HepG2 (cell line): Measurements from ENCODE around the gene GAS2. TPM values are rescaled to one million over a fixed set of nuclear protein-coding genes. Genes with fewer than 3 reads are reported as not detected.
A peak's percentile ranks its signal among the peaks of the same experiment; 100 is the strongest.

ENCODE experiments used
- CREB1 ChIP-seq, 2 experiments: fragments of 450-650 bp in 1 of 2; IDR thresholded peaks; 2 replicates each; pipeline ENCODE4 v1.6.1; 2016 to 2017; ENCODE audit warnings: control low read depth in 1 of 2, mild to moderate bottlenecking in 1 of 2, missing compliant biosample characterization in 1 of 2, missing genetic modification characterization in 1 of 2
- HDAC1 ChIP-seq: sonication (generic); formaldehyde crosslinking; IDR thresholded peaks from 2 replicates; pipeline ENCODE4 v1.5.1; 2020; ENCODE audit warnings: mild to moderate bottlenecking, missing genetic modification reagents
- HNF1B ChIP-seq: sonication (generic); formaldehyde crosslinking; IDR thresholded peaks from 2 replicates; pipeline ENCODE4 v1.5.1; 2020; ENCODE audit warnings: mild to moderate bottlenecking, moderate library complexity, missing genetic modification reagents
- MED8 ChIP-seq: sonication (generic); formaldehyde crosslinking; IDR thresholded peaks from 2 replicates; pipeline ENCODE4 v1.8.1; 2023; ENCODE audit warnings: mild to moderate bottlenecking, missing genetic modification reagents; ENCODE audit not compliant: insufficient replicate concordance
- PHF8 ChIP-seq: sonication (generic); formaldehyde crosslinking; IDR thresholded peaks from 2 replicates; pipeline ENCODE4 v1.5.0; 2020; ENCODE audit warnings: missing genetic modification reagents
- POGZ ChIP-seq: sonication (generic); formaldehyde crosslinking; IDR thresholded peaks from 2 replicates; pipeline ENCODE4 v1.4.0; 2020; ENCODE audit warnings: mild to moderate bottlenecking, missing genetic modification reagents
- SMAD3 ChIP-seq: sonication (generic); formaldehyde crosslinking; IDR thresholded peaks from 2 replicates; pipeline ENCODE4 v1.4.0; 2020; ENCODE audit warnings: missing genetic modification reagents
- TRIM22 ChIP-seq: fragments of 450-650 bp; IDR thresholded peaks from 2 replicates; pipeline ENCODE4 v1.6.1; 2017
- ZBTB14 ChIP-seq: sonication (generic); formaldehyde crosslinking; IDR thresholded peaks from 2 replicates; pipeline ENCODE4 v1.4.0; 2020; ENCODE audit warnings: missing genetic modification reagents
- ZBTB7A ChIP-seq: sonication (generic); formaldehyde crosslinking; IDR thresholded peaks from 2 replicates; pipeline ENCODE4 v1.8.0; 2022; ENCODE audit warnings: mild to moderate bottlenecking, missing genetic modification reagents
- ZFY ChIP-seq: sonication (generic); formaldehyde crosslinking; IDR thresholded peaks from 2 replicates; pipeline ENCODE4 v1.4.0; 2020; ENCODE audit warnings: missing genetic modification reagents
- ZNF407 ChIP-seq: sonication (generic); formaldehyde crosslinking; IDR thresholded peaks from one replicate; pipeline ENCODE4 v1.5.1; 2020; ENCODE audit warnings: mild to moderate bottlenecking, missing genetic modification reagents; ENCODE audit errors: not compliant biosample characterization
- ZNF558 ChIP-seq: sonication (generic); formaldehyde crosslinking; IDR thresholded peaks from 2 replicates; pipeline ENCODE4 v1.9.0; 2022; ENCODE audit warnings: mild to moderate bottlenecking, missing genetic modification reagents, borderline replicate concordance
- ZNF563 ChIP-seq: sonication (generic); formaldehyde crosslinking; IDR thresholded peaks from 2 replicates; pipeline ENCODE4 v1.8.0; 2022; ENCODE audit warnings: mild to moderate bottlenecking, moderate library complexity, missing genetic modification reagents
- ZNF670 ChIP-seq: sonication (generic); formaldehyde crosslinking; IDR thresholded peaks from 2 replicates; pipeline ENCODE4 v1.8.0; 2022; ENCODE audit warnings: mild to moderate bottlenecking, missing genetic modification reagents, borderline replicate concordance
- polyA plus RNA-seq, 8 experiments: library from polyadenylated mRNA; depleted of rRNA in 3 of 8; stranded (reverse) in 7 of 8; unstranded in 1 of 8; fragments of >200 nt; fragmentation: Illumina TruSeq in 4 of 8; extraction: Trizol in 4 of 8; gene quantifications; 2 replicates each; pipeline versions ENCODE4 v1.2.1 to v1.2.3, GENCODE V29; 2011 to 2016; ENCODE audit warnings: low read depth in 4 of 8, missing spikeins in 1 of 8, mixed read lengths in 1 of 8; ENCODE audit not compliant: insufficient read depth in 1 of 8
- total RNA-seq, 5 experiments: library from RNA; depleted of rRNA; stranded (reverse); fragments of >200 nt; fragmentation: Illumina TruSeq; extraction: Trizol; gene quantifications; 2 replicates each; pipeline ENCODE4 v1.2.3, GENCODE V29; 2016; ENCODE audit warnings: low read depth in 1 of 5

The GAS2 gene
- total and polyA plus RNA-seq, 2 of the 13 experiments (the other 11 are each of a cell fraction or from before 2014, with no cell fraction given): 26.0 to 85.1 TPM

GRCh38 chr11:22625448-22626287 is 40.7 kb upstream of the GAS2 start, which contains the start of gene FANCF (continued):
- TF ChIP-seq TRIM22 (no peak), ZFY (CRISPR knock-in tag) (peak; percentile 92), ZNF558 (no peak), POGZ (CRISPR knock-in tag) (peak; percentile 79; the same call in 1 of the 2 replicates), MED8 (CRISPR knock-in tag) (peak; percentile 43), ZNF670 (CRISPR knock-in tag) (peak; percentile 14; the same call in 1 of the 2 replicates), PHF8 (CRISPR knock-in tag) (peak; percentile 94), CREB1 (IDR thresholded peaks at IDR 0.05) (peak; percentile 85), CREB1 (CRISPR knock-in tag; IDR thresholded peaks at IDR 0.05) (peak; percentile 94), ZNF563 (CRISPR knock-in tag) (peak; percentile 66; the same call in 1 of the 2 replicates), ZBTB7A (CRISPR knock-in tag) (peak; percentile 79; the same call in 1 of the 2 replicates), ZBTB14 (0 out of 2 replicates have a peak, but pooled peaks have one; percentile 12), SMAD3 (CRISPR knock-in tag) (0 out of 2 replicates have a peak, but pooled peaks have one; percentile 54), HNF1B (peak; percentile 39; the same call in 1 of the 2 replicates), HDAC1 (CRISPR knock-in tag) (peak; percentile 95), ZNF407 (peak; percentile 50)
